B cell (primary cell): ENCODE results near the gene NDST3. TPM values are rescaled to one million over a fixed set of nuclear protein-coding genes. Genes with fewer than 3 reads are reported as not detected.

Source experiments
- ATAC-seq: fragments of 200-7000 bp; cut with Tn5 transposase; one replicate; pipeline ENCODE4 v1.10.0; 2021; ENCODE audit warnings: low read depth, mild to moderate bottlenecking, moderate number of reproducible peaks, moderate library complexity
- CTCF ChIA-PET: fragments of 350-600 bp; sonication (Branson Sonifier 250); formaldehyde crosslinking; loops from one replicate; lab custom pipeline; 2021; ENCODE audit warnings: antibody characterized with exemption, inconsistent platforms; lab: Charles Lee
- POLR2A ChIA-PET: fragments of 350-600 bp; sonication (Branson Sonifier 250); formaldehyde crosslinking; loops from one replicate; lab custom pipeline; 2021; ENCODE audit warnings: antibody characterized with exemption; lab: Charles Lee
- DNase-seq: peaks from one replicate; pipeline ENCODE4 v3.0.0; 2013
- H2AFZ ChIP-seq: 2 replicates; pipeline ENCODE4 v1.6.1; 2012; ENCODE audit warnings: mild to moderate bottlenecking, low read depth, low read length; ENCODE audit not compliant: insufficient read depth, poor library complexity, severe bottlenecking
- H3K27ac ChIP-seq, 2 donors: 1 replicate in 1 of 2; 2 replicates in 1 of 2; pipeline ENCODE4 v1.5.1; 2012 to 2013; ENCODE audit warnings: low read length in 2 of 2, mild to moderate bottlenecking in 2 of 2, moderate library complexity in 1 of 2
- H3K27me3 ChIP-seq, 4 experiments: fragments of 200-600 bp in 1 of 4; sonication (generic) in 1 of 4; replicated peaks in 1 of 4; 1 replicate in 2 of 4; 2 replicates in 2 of 4; pipeline versions ENCODE4 v1.6.1 to v1.7.0; 2013 to 2016; ENCODE audit warnings: low read length in 3 of 4, mild to moderate bottlenecking in 2 of 4, mixed read lengths in 1 of 4, moderate library complexity in 1 of 4; ENCODE audit not compliant: insufficient read depth in 4 of 4, control insufficient read depth in 3 of 4; ENCODE audit errors: control extremely low read depth in 1 of 4
- H3K36me3 ChIP-seq, 2 experiments: replicated peaks in 1 of 2; 1 replicate in 1 of 2; 2 replicates in 1 of 2; pipeline versions ENCODE4 v1.6.1 to v1.7.1; 2013; ENCODE audit warnings: low read length in 1 of 2; ENCODE audit not compliant: insufficient read depth in 2 of 2, control insufficient read depth in 1 of 2; ENCODE audit errors: control extremely low read depth in 1 of 2, extremely low read depth in 1 of 2
- H3K4me1 ChIP-seq, 2 donors: fragments of 200-600 bp in 1 of 2; sonication (generic) in 1 of 2; 1 replicate in 1 of 2; 2 replicates in 1 of 2; pipeline versions ENCODE4 v1.5.1 to v1.6.1; 2013 to 2017; ENCODE audit warnings: low read length in 2 of 2; ENCODE audit not compliant: control insufficient read depth in 2 of 2, insufficient read depth in 2 of 2
- H3K4me2 ChIP-seq: replicated peaks from 2 replicates; pipeline ENCODE3; 2012; ENCODE audit warnings: mild to moderate bottlenecking, low read depth, low read length; ENCODE audit not compliant: poor library complexity, severe bottlenecking
- H3K4me3 ChIP-seq, 5 experiments: fragments of 200-600 bp in 1 of 5; sonication (generic) in 1 of 5; 1 replicate in 3 of 5; 2 replicates in 2 of 5; pipeline versions ENCODE4 v1.5.1 to v1.7.0; 2011 to 2016; ENCODE audit warnings: low read length in 4 of 5, mild to moderate bottlenecking in 4 of 5, low read depth in 2 of 5, control low read depth in 1 of 5, moderate library complexity in 1 of 5; ENCODE audit not compliant: insufficient read depth in 1 of 5; ENCODE audit errors: control extremely low read depth in 1 of 5, extremely low read depth in 1 of 5
- H3K79me2 ChIP-seq: fragments of 200-600 bp; sonication (generic); one replicate; pipeline ENCODE4 v1.6.0; 2016; ENCODE audit warnings: low read length; ENCODE audit not compliant: control insufficient read depth, insufficient read depth
- H3K9ac ChIP-seq: fragments of 200-600 bp; sonication (generic); 2 replicates; pipeline ENCODE4 v1.6.1; 2017; ENCODE audit warnings: mild to moderate bottlenecking, low read length, moderate library complexity
- H3K9me3 ChIP-seq, 3 donors: one replicate each; pipeline versions ENCODE4 v1.6.1 to v1.7.1; 2013; ENCODE audit warnings: low read length in 2 of 3; ENCODE audit not compliant: control insufficient read depth in 2 of 3, insufficient read depth in 1 of 3; ENCODE audit errors: control extremely low read depth in 1 of 3
- H4K20me1 ChIP-seq: 2 replicates; pipeline ENCODE4 v1.6.0; 2012; ENCODE audit warnings: mild to moderate bottlenecking, low read length; ENCODE audit not compliant: insufficient read depth, control insufficient read depth, poor library complexity, severe bottlenecking
- H3K27ac Mint-ChIP-seq: one replicate; pipeline ENCODE4 v1.8.0; 2021; ENCODE audit warnings: mixed read lengths
- H3K27me3 Mint-ChIP-seq: one replicate; pipeline ENCODE4 v1.8.0; 2021; ENCODE audit warnings: mixed read lengths
- H3K4me1 Mint-ChIP-seq: one replicate; pipeline ENCODE4 v1.8.0; 2021; ENCODE audit warnings: mixed read lengths
- H3K4me3 Mint-ChIP-seq: one replicate; pipeline ENCODE4 v1.8.0; 2021; ENCODE audit warnings: mixed read lengths
- H3K9me3 Mint-ChIP-seq: one replicate; pipeline ENCODE4 v1.8.0; 2022; ENCODE audit warnings: mixed read lengths; ENCODE audit not compliant: insufficient read depth
- CTCF ChIP-seq: fragments of 200-600 bp; IDR thresholded peaks from one replicate; pipeline ENCODE4 v1.8.0; 2022; ENCODE audit warnings: antibody characterized with exemption, mild to moderate bottlenecking
- EZH2 ChIP-seq: IDR thresholded peaks from 2 replicates; pipeline ENCODE4 v1.6.1; 2012; ENCODE audit warnings: borderline replicate concordance, low read depth, mild to moderate bottlenecking, moderate library complexity, low read length; ENCODE audit not compliant: insufficient read depth, poor library complexity, severe bottlenecking
- WGBS: methylation state at CpG from one replicate; pipeline ENCODE4 v1.1.5; 2013; ENCODE audit warnings: missing lambda C conversion rate; ENCODE audit not compliant: insufficient coverage; 5-methylcytosine and 5-hydroxymethylcytosine counted together
- intact Hi-C: fragments of 100-400 bp; cut with micrococcal nuclease; formaldehyde crosslinking; loops from one replicate; pipeline ENCODE4 v1.10.0; 2022
- polyA plus RNA-seq: library from polyadenylated mRNA; depleted of rRNA; stranded (reverse); fragments of >200 nt; gene quantifications from 2 replicates; pipeline ENCODE4 v1.2.3, GENCODE V29; 2012
- total RNA-seq, 2 donors: library from RNA; stranded (reverse); fragments of 120-200 nt in 1 of 2; gene quantifications; 1 replicate in 1 of 2; 2 replicates in 1 of 2; pipeline versions ENCODE4 v1.2.3 to v1.2.4, GENCODE V29; 2013 to 2022

The NDST3 gene
- total and polyA plus RNA-seq, 2 donors (not counting 1 experiment from before 2014, with no cell fraction given), result not detected

GRCh38 chr4:118058955-118059354 lies 24.7 kb downstream of the NDST3 start:
- Histone ChIP-seq H2AFZ (no peak overlapping the region), H3K9ac (no peak overlapping the region), H3K4me1 (no peaks in the 10 kb centered on the region), H3K4me3 (no peak overlapping the region), H3K9me3 (no peaks in the 10 kb centered on the region), H3K36me3 (no peaks in the 10 kb centered on the region), H3K27me3 (no peaks in the 10 kb centered on the region), H4K20me1 (no peaks in the 10 kb centered on the region), H3K79me2 (no peaks in the 10 kb centered on the region), H3K4me2 (no peak overlapping the region), H3K27ac (no peak overlapping the region)
- TF ChIP-seq EZH2 (no peak), CTCF (no peak)
- no peak for DNase-seq
- intact Hi-C loops, result no loop called here
- Mint-ChIP-seq H3K4me1 (no peaks in the 10 kb centered on the region), H3K27ac (no peak overlapping the region), H3K4me3 (no peak overlapping the region), H3K9me3 (no peaks in the 10 kb centered on the region), H3K27me3 (no peaks in the 10 kb centered on the region)
- ChIA-PET CTCF (no interaction called here), POLR2A (no interaction called here)
- WGBS, result 72% methylated on average over 2 of the region's 2 CpGs
- ATAC-seq, result no peak

GRCh38 chr4:118059397-118059796 lies 25.1 kb downstream of the NDST3 start:
- no peaks in the 10 kb centered on the region for H3K27me3 Mint-ChIP-seq
- intact Hi-C loops, result no loop called here
- WGBS, result no CpG with 5 or more reads among the region's 2 CpGs
- H2AFZ ChIP-seq, result no peak overlapping the region
- H3K9ac ChIP-seq, result no peak overlapping the region
- DNase-seq, result no peak
- no peaks in the 10 kb centered on the region for H3K4me1 Mint-ChIP-seq
- ChIA-PET CTCF (no interaction called here), POLR2A (no interaction called here)
- no peak for ATAC-seq
- no peaks in the 10 kb centered on the region for H3K79me2 ChIP-seq
- H3K27ac Mint-ChIP-seq, result no peak overlapping the region
- no peaks in the 10 kb centered on the region for H3K4me1 ChIP-seq
- no peak overlapping the region for H3K4me2 ChIP-seq
- no peaks in the 10 kb centered on the region for H3K9me3 Mint-ChIP-seq
- no peak overlapping the region for H3K4me3 ChIP-seq
- no peaks in the 10 kb centered on the region for H4K20me1 ChIP-seq
- no peaks in the 10 kb centered on the region for H3K36me3 ChIP-seq
- H3K4me3 Mint-ChIP-seq, result no peak overlapping the region
- H3K9me3 ChIP-seq, result no peaks in the 10 kb centered on the region
- no peak overlapping the region for H3K27ac ChIP-seq
- H3K27me3 ChIP-seq, result no peaks in the 10 kb centered on the region
- TF ChIP-seq EZH2, result no peak
- no peak for TF ChIP-seq CTCF
